Endothelial cell of umbilical vein (primary cell): Measurements from ENCODE around the gene NHSL2. TPM values are rescaled to one million over a fixed set of nuclear protein-coding genes. Genes with fewer than 3 reads are reported as not detected.

Experiments used
- BruUV-seq: library from RNA; stranded (reverse); fragments of 400-500 nt; replicated peaks from 2 replicates; lab custom pipeline; 2021; lab: Mats Ljungman, UMichigan
- CTCF ChIA-PET: fragments of 300-600, 350-600 bp; sonication (Branson Sonifier 250); formaldehyde crosslinking; loops from one replicate; lab custom pipeline; 2021; ENCODE audit warnings: antibody characterized with exemption, inconsistent platforms; lab: Charles Lee
- POLR2A ChIA-PET: fragments of 300-600, 350-600 bp; sonication (Branson Sonifier 250); formaldehyde crosslinking; loops from one replicate; lab custom pipeline; 2021; ENCODE audit warnings: antibody characterized with exemption, inconsistent platforms; lab: Charles Lee
- DNase-seq: peaks from one replicate; pipeline ENCODE4 v3.0.0-alpha.2; 2011; ENCODE audit warnings: low read depth, low spot score
- FAIRE-seq: peaks from 2 replicates; lab custom pipeline; 2011; peaks lifted over from hg19 to GRCh38; lab: Jason Lieb, UNC
- H2AFZ ChIP-seq: 2 replicates; pipeline ENCODE4 v1.6.0; 2012; ENCODE audit warnings: low read depth, low read length, control low read depth, inconsistent platforms
- H3K27ac ChIP-seq: 2 replicates; pipeline ENCODE4 v1.5.1; 2011; ENCODE audit warnings: low read depth, mild to moderate bottlenecking, control low read depth, low read length, moderate library complexity; ENCODE audit not compliant: insufficient read depth
- H3K27me3 ChIP-seq, 2 experiments: 2 replicates each; pipeline versions ENCODE4 v1.6.0 to v1.6.1; 2011; ENCODE audit warnings: low read length in 2 of 2, mixed read lengths in 1 of 2; ENCODE audit not compliant: control insufficient read depth in 2 of 2, insufficient read depth in 2 of 2
- H3K36me3 ChIP-seq, 2 experiments: 2 replicates in 1 of 2; 3 replicates in 1 of 2; pipeline ENCODE4 v1.5.1; 2011; ENCODE audit warnings: low read length in 2 of 2, mild to moderate bottlenecking in 1 of 2, moderate library complexity in 1 of 2; ENCODE audit not compliant: control insufficient read depth in 2 of 2, insufficient read depth in 2 of 2; ENCODE audit errors: extremely low read depth in 1 of 2
- H3K4me1 ChIP-seq: 3 replicates; pipeline ENCODE4 v1.5.1; 2011; ENCODE audit warnings: mild to moderate bottlenecking, low read length; ENCODE audit not compliant: control insufficient read depth, insufficient read depth; ENCODE audit errors: extremely low read depth
- H3K4me2 ChIP-seq: 2 replicates; pipeline ENCODE4 v1.6.1; 2011; ENCODE audit warnings: low read length, control low read depth, mixed read lengths; ENCODE audit not compliant: insufficient read depth
- H3K4me3 ChIP-seq, 3 experiments: fragments of 200-600 bp in 1 of 3; sonication (generic), shearing (Covaris generic) in 1 of 3; replicated peaks in 1 of 3; 2 replicates each; pipeline ENCODE4 v1.5.1; 2011 to 2016; ENCODE audit warnings: control low read depth in 3 of 3, low read length in 3 of 3, mild to moderate bottlenecking in 2 of 3, inconsistent platforms in 1 of 3, low read depth in 1 of 3, moderate library complexity in 1 of 3; ENCODE audit not compliant: insufficient read depth in 1 of 3
- H3K79me2 ChIP-seq: 2 replicates; pipeline ENCODE4 v1.6.0; 2012; ENCODE audit warnings: low read length, inconsistent platforms; ENCODE audit not compliant: control insufficient read depth, insufficient read depth
- H3K9ac ChIP-seq: replicated peaks from 2 replicates; pipeline ENCODE3; 2011; ENCODE audit warnings: low read length, control low read depth; ENCODE audit not compliant: insufficient read depth; ENCODE audit errors: extremely low read depth
- H3K9me1 ChIP-seq: replicated peaks from 3 replicates; pipeline ENCODE4 v1.6.0; 2011; ENCODE audit warnings: mild to moderate bottlenecking, low read length; ENCODE audit not compliant: control insufficient read depth, insufficient read depth; ENCODE audit errors: extremely low read depth
- H3K9me3 ChIP-seq: replicated peaks from 2 replicates; pipeline ENCODE4 v1.5.1; 2012; ENCODE audit warnings: low read length, inconsistent platforms; ENCODE audit not compliant: control insufficient read depth, insufficient read depth
- H4K20me1 ChIP-seq: replicated peaks from 2 replicates; pipeline ENCODE3; 2011; ENCODE audit warnings: mild to moderate bottlenecking, low read length; ENCODE audit not compliant: control insufficient read depth, insufficient read depth; ENCODE audit errors: extremely low read depth
- CTCF ChIP-seq, 2 donors: IDR thresholded peaks; 1 replicate in 1 of 2; 2 replicates in 1 of 2; pipeline ENCODE4 v1.5.1; 2011; ENCODE audit warnings: low read length in 2 of 2, mild to moderate bottlenecking in 2 of 2, moderate library complexity in 2 of 2, control low read depth in 1 of 2, inconsistent platforms in 1 of 2, low read depth in 1 of 2; ENCODE audit not compliant: insufficient read depth in 1 of 2; ENCODE audit errors: extremely low read depth in 1 of 2
- EZH2 ChIP-seq: IDR thresholded peaks from 2 replicates; pipeline ENCODE4 v1.6.1; 2012; ENCODE audit warnings: borderline replicate concordance, low read depth, mild to moderate bottlenecking, moderate library complexity, low read length, inconsistent platforms; ENCODE audit not compliant: severe bottlenecking
- FOS ChIP-seq: IDR thresholded peaks from 2 replicates; pipeline ENCODE4 v1.6.1; 2011; ENCODE audit warnings: mild to moderate bottlenecking, low read length, moderate library complexity, borderline replicate concordance; ENCODE audit not compliant: insufficient read depth
- GATA2 ChIP-seq: IDR thresholded peaks from 2 replicates; pipeline ENCODE4 v1.7.0; 2011; ENCODE audit warnings: low read depth, mild to moderate bottlenecking, moderate library complexity, mixed read lengths, low read length; ENCODE audit not compliant: insufficient read length, insufficient read depth
- JUN ChIP-seq: IDR thresholded peaks from 2 replicates; pipeline ENCODE4 v1.6.1; 2011; ENCODE audit warnings: borderline replicate concordance, low read depth; ENCODE audit not compliant: insufficient read length, insufficient read depth
- MAX ChIP-seq: IDR thresholded peaks from 2 replicates; pipeline ENCODE4 v1.6.1; 2011; ENCODE audit not compliant: insufficient read depth, insufficient read length
- MYC ChIP-seq: IDR thresholded peaks from one replicate; pipeline ENCODE4 v1.6.1; 2011; ENCODE audit warnings: mild to moderate bottlenecking, low read depth, low read length
- POLR2A ChIP-seq: IDR thresholded peaks from 2 replicates; pipeline ENCODE4 v1.6.1; 2012; ENCODE audit warnings: low read depth, mild to moderate bottlenecking, control low read depth, low read length
- POLR2AphosphoS5 ChIP-seq: IDR thresholded peaks from 2 replicates; pipeline ENCODE4 v1.6.1; 2012; ENCODE audit warnings: low read depth, mild to moderate bottlenecking, control low read depth, low read length, moderate library complexity; ENCODE audit not compliant: insufficient read depth
- dilution Hi-C: fragments of 300-500 bp; cut with MboI; formaldehyde crosslinking; loops from one replicate; pipeline ENCODE4 v1.15.0; 2019; ENCODE audit warnings: low sequenced_read_pairs; ENCODE audit not compliant: extremely low pct_ligation_motif_present
- intact Hi-C: fragments of 100-400 bp; cut with micrococcal nuclease; formaldehyde crosslinking; loops from one replicate; pipeline ENCODE4 v1.10.0; 2022
- polyA plus RNA-seq, 4 experiments: library from polyadenylated mRNA; depleted of rRNA in 3 of 4; stranded (reverse) in 3 of 4; unstranded in 1 of 4; fragments of >200 nt; gene quantifications; 2 replicates each; pipeline versions ENCODE4 v1.2.1 to v1.2.3, GENCODE V29; 2011 to 2012; ENCODE audit warnings: missing spikeins in 1 of 4
- total RNA-seq: library from RNA; stranded (reverse); gene quantifications from 2 replicates; pipeline ENCODE4 v1.2.3, GENCODE V29; 2021

NHSL2 gene
- total and polyA plus RNA-seq, 2 donors (not counting 3 experiments of a cell fraction or from before 2014, with no cell fraction given): 23.5 to 49.9 TPM

GRCh38 chrX:72133851-72134546 is 223.4 kb downstream of the NHSL2 start:
- Histone ChIP-seq H3K4me2 (no peak overlapping the region), H3K79me2 (peaks cover 4% of the 10 kb centered on the region), H2AFZ (no peak overlapping the region), H3K4me1 (peaks cover 12% of the 10 kb centered on the region), H3K9me3 (no peaks in the 10 kb centered on the region), H3K27ac (no peak overlapping the region), H3K36me3 (peaks cover 12 to 22% of the 10 kb centered on the region in 2 experiments), H3K27me3 (no peaks in the 10 kb centered on the region), H3K4me3 (no peak overlapping the region), H4K20me1 (no peaks in the 10 kb centered on the region), H3K9me1 (no peaks in the 10 kb centered on the region), H3K9ac (no peak overlapping the region)
- no peak for FAIRE-seq
- no TSS peak for BruUV-seq
- ChIA-PET CTCF (no interaction called here), POLR2A (no interaction called here)
- intact Hi-C loops: no loop called here
- dilution Hi-C loops: no loop called here
- TF ChIP-seq MAX (no peak), GATA2 (no peak), EZH2 (no peak), POLR2A (no peak), POLR2AphosphoS5 (no peak), CTCF (IDR thresholded peaks at IDR 0.05; ENCODE audit: extremely low read depth in 1 of 2, insufficient read depth in 1 of 2, low read depth in 1 of 2, low read length in 2 of 2) (no peak), MYC (no peak), JUN (no peak), FOS (no peak)
- no peak for DNase-seq
